Heart right ventricle (tissue), 16 donors: ENCODE results near the gene PABPN1. TPM values are rescaled to one million over a fixed set of nuclear protein-coding genes. Genes with fewer than 3 reads are reported as not detected.

Experiments
- ATAC-seq, 8 donors: fragments of 200-7000 bp; cut with Tn5 transposase; one replicate each; pipeline ENCODE4 v1.9.1; 2020; ENCODE audit warnings: mild to moderate bottlenecking in 8 of 8, moderate library complexity in 8 of 8, moderate number of reproducible peaks in 1 of 8
- DNase-seq, 2 donors: peaks; one replicate each; pipeline ENCODE4 v3.0.0-alpha.2; 2020
- H3K27ac ChIP-seq, 10 donors: fragments of 200-600 bp; sonication (generic) in 2 of 10; one replicate each; pipeline versions ENCODE4 v1.5.0 to v1.8.0; 2020 to 2022; ENCODE audit warnings: mild to moderate bottlenecking in 3 of 10
- H3K27me3 ChIP-seq, 7 donors: fragments of 200-600 bp; one replicate each; pipeline ENCODE4 v1.8.0; 2021 to 2022; ENCODE audit warnings: mild to moderate bottlenecking in 2 of 7
- H3K36me3 ChIP-seq, 9 donors: fragments of 200-600 bp; sonication (generic) in 1 of 9; one replicate each; pipeline versions ENCODE4 v1.5.0 to v1.8.0; 2020 to 2022; ENCODE audit warnings: mild to moderate bottlenecking in 2 of 9
- H3K4me1 ChIP-seq, 9 donors: fragments of 200-600 bp; sonication (generic) in 1 of 9; one replicate each; pipeline versions ENCODE4 v1.5.0 to v1.8.0; 2020 to 2022; ENCODE audit warnings: mild to moderate bottlenecking in 4 of 9
- H3K4me3 ChIP-seq, 10 donors: fragments of 200-600 bp; sonication (generic) in 2 of 10; one replicate each; pipeline versions ENCODE4 v1.5.0 to v1.8.0; 2020 to 2022; ENCODE audit warnings: mild to moderate bottlenecking in 7 of 10, moderate library complexity in 2 of 10
- H3K9me3 ChIP-seq, 11 donors: fragments of 200-600 bp in 10 of 11; sonication (generic) in 2 of 11; one replicate each; pipeline versions ENCODE4 v1.5.0 to v1.8.0; 2013 to 2022; ENCODE audit warnings: mild to moderate bottlenecking in 2 of 11, control low read depth in 1 of 11, moderate library complexity in 1 of 11
- CTCF ChIP-seq, 9 donors: fragments of 200-600 bp; sonication (generic) in 2 of 9; IDR thresholded peaks; one replicate each; pipeline versions ENCODE4 v1.5.0 to v1.8.0; 2021 to 2022; ENCODE audit warnings: antibody characterized with exemption in 9 of 9, mild to moderate bottlenecking in 5 of 9, moderate library complexity in 1 of 9
- WGBS, 2 donors: extraction: QIAGEN DNeasy Blood & Tissue Kit; methylation state at CpG; one replicate each; pipeline ENCODE4 v1.1.7; 2013; ENCODE audit warnings: inconsistent platforms in 1 of 2; 5-methylcytosine and 5-hydroxymethylcytosine counted together
- intact Hi-C, 10 donors: fragments of 100-400 bp; cut with DNase I; formaldehyde crosslinking; loops; one replicate each; pipeline versions ENCODE4 v1.11.1 to v1.14.2; 2022
- polyA plus RNA-seq, 2 donors: library from polyadenylated mRNA; stranded (reverse); fragments of 200-250 nt; gene quantifications; one replicate each; pipeline ENCODE4 v1.2.3, GENCODE V29; 2013
- total RNA-seq, 10 donors: library from RNA; stranded (reverse); fragmentation: NEBNext Ultra II Directional in 3 of 10; extraction: Animal tissue kit (Norgen Biotek cat#: 25700) in 3 of 10; gene quantifications; one replicate each; pipeline versions ENCODE4 v1.2.1 to v1.2.4, GENCODE V29; 2021 to 2023
- donor health status: Arrhythmogenic right ventricular cardiomyopathy.
- donor health status: ischemic (EF 13 %, LVEDD 7.1; RV severe dilation, severe dysfunction).
- donor health status: healthy with polysubstance abuse.
- donor health status: DM: no; HTN: yes; CAD: no.
- donor health status: DM: no; HTN: no; CAD: no.
- donor health status: ischemic (EF 25% LVEDD 6.9; RV normal size, moderate dysfunction).
- donor health status: ischemic (EF 25% LVEDD 5.7; RV mildly dilated, moderate dysfunction).
- donor health status: healthy.
- donor health status: DM: yes; HTN: yes; CAD: no.
- donor health status: Ischemic cardiomyopathy.
- donor health status: ischemic (EF 35%, LVEDD 5.7; RV mildly dilated, moderate dysfunction).
- donor health status: nonischemic (EF 11% LVEDD 7.7; RV severe dilation, severe dysfunction).
- donor health status: DM: yes; HTN: yes; CAD: no.
- donor health status: PGD.
- donor health status: ischemic (EF 29% LVEDD 5.4; RV normal size, mild dysfunction).
- donor health status: nonischemic (EF 23%, LVEDD 6.1; RV moderate dilation, normal function).

Gene PABPN1
- total and polyA plus RNA-seq, 12 donors, result 57.0 to 196 (median 68.6) TPM

GRCh38 chr14:23339506-23340268 is 18.4 kb downstream of the PABPN1 start:
- Histone ChIP-seq H3K27me3 (no peaks in the 10 kb centered on the region), H3K27ac (no peak overlapping the region), H3K4me1 (no peaks in the 10 kb centered on the region), H3K36me3 (no peaks in the 10 kb centered on the region), H3K4me3 (no peak overlapping the region), H3K9me3 (peaks cover 0 to 12% (median 0%) of the 10 kb centered on the region in 11 donors)
- intact Hi-C loops, result loop anchor here in 2 of 10 donors (5.0 to 10.0 kb wide), 2 partner anchors 33 to 75 kb away; partner anchors contain the start of gene IL25 (in 1 of the 2)
- 82 to 83% methylated on average over 1 of the region's 1 CpG for WGBS, 2 donors
- DNase-seq (no peak), ATAC-seq (no peak)
- no peak for TF ChIP-seq CTCF (IDR thresholded peaks at IDR 0.05)

GRCh38 chr14:23344481-23344880 is 23.2 kb downstream of the PABPN1 start:
- no peaks in the 10 kb centered on the region for H3K27me3 ChIP-seq
- peaks cover 0 to 10% (median 0%) of the 10 kb centered on the region in 11 donors for H3K9me3 ChIP-seq
- no peak overlapping the region for H3K4me3 ChIP-seq
- H3K4me1 ChIP-seq, result no peaks in the 10 kb centered on the region
- DNase-seq (no peak), ATAC-seq (no peak)
- intact Hi-C loops, result no loop called here
- no peak overlapping the region for H3K27ac ChIP-seq
- TF ChIP-seq CTCF (IDR thresholded peaks at IDR 0.05), result no peak
- 63 to 69% methylated on average over 3 of the region's 3 CpGs for WGBS, 2 donors
- no peaks in the 10 kb centered on the region for H3K36me3 ChIP-seq

- intact Hi-C loops, result no loop called here
- WGBS, 2 donors, result 54 to 55% methylated on average over 13 of the region's 13 CpGs
- no peaks in the 10 kb centered on the region for H3K4me1 ChIP-seq
- TF ChIP-seq CTCF (IDR thresholded peaks at IDR 0.05), result no peak
- H3K4me3 ChIP-seq, result no peak overlapping the region
- no peaks in the 10 kb centered on the region for H3K9me3 ChIP-seq
- H3K36me3 ChIP-seq, result no peaks in the 10 kb centered on the region
- H3K27ac ChIP-seq, result no peak overlapping the region
- DNase-seq (no peak), ATAC-seq (peak in 6 of 8 donors; percentile 22 to 47 (median 41))
- peaks cover 0 to 8% (median 0%) of the 10 kb centered on the region in 7 donors for H3K27me3 ChIP-seq
These were observed 24.9 kb downstream of the PABPN1 start for GRCh38 chr14:23345987-23346692.

- Histone ChIP-seq H3K36me3 (no peaks in the 10 kb centered on the region), H3K9me3 (no peaks in the 10 kb centered on the region), H3K27me3 (peaks cover 0 to 15% (median 0%) of the 10 kb centered on the region in 7 donors), H3K27ac (no peak overlapping the region), H3K4me1 (peaks cover 0 to 4% (median 3%) of the 10 kb centered on the region in 9 donors), H3K4me3 (no peak overlapping the region)
- intact Hi-C loops, result no loop called here
- TF ChIP-seq CTCF (IDR thresholded peaks at IDR 0.05), result no peak
- no peak for DNase-seq
- 75 to 82% methylated on average over 26 to 27 of the region's 27 CpGs for WGBS, 2 donors
- ATAC-seq, result peak in 7 of 8 donors; percentile 10 to 36 (median 31)
These were observed 25.6 kb downstream of the PABPN1 start for GRCh38 chr14:23346693-23347405.
